ENCODE measurements around the gene EIF5AL1. TPM values are rescaled to one million over a fixed set of nuclear protein-coding genes. Genes with fewer than 3 reads are reported as not detected.

The EIF5AL1 gene
- total and polyA plus RNA-seq, 2 experiments from 2014 or later, result 0.27 to 1.5 TPM

DNA sequence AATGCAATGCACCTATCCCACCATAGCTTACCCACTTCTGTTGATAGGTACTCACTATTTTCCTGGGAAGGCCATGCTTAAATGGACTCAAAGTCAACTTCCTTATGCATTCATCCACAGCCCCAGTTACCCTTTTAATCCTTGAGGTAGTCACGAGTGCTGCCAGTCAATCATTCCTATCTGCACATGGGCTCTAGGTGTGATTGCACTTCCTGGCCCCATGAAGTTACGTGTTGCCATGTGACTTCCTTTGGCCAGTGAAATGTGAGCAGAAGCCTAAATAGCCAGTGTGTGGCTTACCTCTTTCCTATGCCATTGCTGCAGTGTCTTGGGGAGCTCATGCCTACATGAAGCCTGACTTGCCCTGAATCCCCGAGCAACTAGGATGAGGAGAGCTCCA lies 23.5 kb upstream of the EIF5AL1 start:
- Histone ChIP-seq H3K27me3 (no peaks in the 10 kb centered on the region), H3K36me3 (replicated peaks; ENCODE audit: insufficient read depth, low read depth) (no peaks in the 10 kb centered on the region), H3K4me2 (no peak overlapping the region), H2AFZ (no peak overlapping the region), H3K79me2 (no peaks in the 10 kb centered on the region), H4K20me1 (ENCODE audit: insufficient read depth, poor library complexity, severe bottlenecking) (no peaks in the 10 kb centered on the region), H3K9me2 (replicated peaks; ENCODE audit: insufficient read depth) (no peaks in the 10 kb centered on the region), H3K27ac (peak overlapping the region; percentile 72), H3K4me3 (no peak overlapping the region), H3K9me3 (ENCODE audit: low read depth) (no peaks in the 10 kb centered on the region), H3K4me1 (ENCODE audit: insufficient read depth) (peaks cover 21% of the 10 kb centered on the region)
- WGBS (ENCODE audit: low lambda C conversion rate, missing lambda C conversion rate), result 87% methylated on average over 3 of the region's 3 CpGs
- TF ChIP-seq, protein P1, sequence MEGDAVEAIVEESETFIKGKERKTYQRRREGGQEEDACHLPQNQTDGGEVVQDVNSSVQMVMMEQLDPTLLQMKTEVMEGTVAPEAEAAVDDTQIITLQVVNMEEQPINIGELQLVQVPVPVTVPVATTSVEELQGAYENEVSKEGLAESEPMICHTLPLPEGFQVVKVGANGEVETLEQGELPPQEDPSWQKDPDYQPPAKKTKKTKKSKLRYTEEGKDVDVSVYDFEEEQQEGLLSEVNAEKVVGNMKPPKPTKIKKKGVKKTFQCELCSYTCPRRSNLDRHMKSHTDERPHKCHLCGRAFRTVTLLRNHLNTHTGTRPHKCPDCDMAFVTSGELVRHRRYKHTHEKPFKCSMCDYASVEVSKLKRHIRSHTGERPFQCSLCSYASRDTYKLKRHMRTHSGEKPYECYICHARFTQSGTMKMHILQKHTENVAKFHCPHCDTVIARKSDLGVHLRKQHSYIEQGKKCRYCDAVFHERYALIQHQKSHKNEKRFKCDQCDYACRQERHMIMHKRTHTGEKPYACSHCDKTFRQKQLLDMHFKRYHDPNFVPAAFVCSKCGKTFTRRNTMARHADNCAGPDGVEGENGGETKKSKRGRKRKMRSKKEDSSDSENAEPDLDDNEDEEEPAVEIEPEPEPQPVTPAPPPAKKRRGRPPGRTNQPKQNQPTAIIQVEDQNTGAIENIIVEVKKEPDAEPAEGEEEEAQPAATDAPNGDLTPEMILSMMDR (IDR thresholded peaks at IDR 0.05; ENCODE audit: poor library complexity), result no peak
- no peak for TF ChIP-seq EZH2phosphoT487 (IDR thresholded peaks at IDR 0.05; ENCODE audit: low read depth, severe bottlenecking, unreplicated experiment)
- TF ChIP-seq EZH2 (IDR thresholded peaks at IDR 0.05; ENCODE audit: borderline replicate concordance), result no peak
- no peak for DNase-seq (ENCODE audit: low spot score)

GRCh38 chr10:79490400-79491142 lies 21.8 kb upstream of the EIF5AL1 start:
- Histone ChIP-seq H2AFZ (peak overlapping the region; percentile 40), H3K79me2 (no peaks in the 10 kb centered on the region), H3K36me3 (replicated peaks; ENCODE audit: insufficient read depth, low read depth) (no peaks in the 10 kb centered on the region), H3K4me1 (ENCODE audit: insufficient read depth) (peaks cover 17% of the 10 kb centered on the region), H3K9me2 (replicated peaks; ENCODE audit: insufficient read depth) (no peaks in the 10 kb centered on the region), H4K20me1 (ENCODE audit: insufficient read depth, poor library complexity, severe bottlenecking) (no peaks in the 10 kb centered on the region), H3K27me3 (no peaks in the 10 kb centered on the region), H3K4me3 (no peak overlapping the region), H3K9me3 (ENCODE audit: low read depth) (no peaks in the 10 kb centered on the region), H3K4me2 (no peak overlapping the region), H3K27ac (peak overlapping the region; percentile 57)
- TF ChIP-seq, protein P1 (IDR thresholded peaks at IDR 0.05; ENCODE audit: poor library complexity), result no peak
- TF ChIP-seq EZH2phosphoT487 (IDR thresholded peaks at IDR 0.05; ENCODE audit: low read depth, severe bottlenecking, unreplicated experiment) (no peak), EZH2 (IDR thresholded peaks at IDR 0.05; ENCODE audit: borderline replicate concordance) (no peak)
- 69% methylated on average over 9 of the region's 9 CpGs for WGBS (ENCODE audit: low lambda C conversion rate, missing lambda C conversion rate)
- peak; percentile 41 for DNase-seq (ENCODE audit: low spot score)

GRCh38 chr10:79491143-79491835 lies 21.0 kb upstream of the EIF5AL1 start:
- WGBS (ENCODE audit: low lambda C conversion rate, missing lambda C conversion rate), result 91% methylated on average over 6 of the region's 6 CpGs
- no peak overlapping the region for H2AFZ ChIP-seq
- no peak for DNase-seq (ENCODE audit: low spot score)

More at GRCh38 chr10:79491143-79491835, 21.0 kb upstream of the EIF5AL1 start:
- H3K79me2 ChIP-seq, result no peaks in the 10 kb centered on the region
- H4K20me1 ChIP-seq (ENCODE audit: insufficient read depth, poor library complexity, severe bottlenecking), result no peaks in the 10 kb centered on the region
- TF ChIP-seq, protein P1 (IDR thresholded peaks at IDR 0.05; ENCODE audit: poor library complexity), result peak; percentile 24
- no peak for TF ChIP-seq EZH2 (IDR thresholded peaks at IDR 0.05; ENCODE audit: borderline replicate concordance)
- peaks cover 17% of the 10 kb centered on the region for H3K4me1 ChIP-seq (ENCODE audit: insufficient read depth)
- H3K4me3 ChIP-seq, result no peak overlapping the region
- no peaks in the 10 kb centered on the region for H3K9me2 ChIP-seq (replicated peaks; ENCODE audit: insufficient read depth)
- no peaks in the 10 kb centered on the region for H3K27me3 ChIP-seq
- H3K9me3 ChIP-seq (ENCODE audit: low read depth), result no peaks in the 10 kb centered on the region
- peak overlapping the region; percentile 57 for H3K27ac ChIP-seq
- H3K4me2 ChIP-seq, result no peak overlapping the region
- no peaks in the 10 kb centered on the region for H3K36me3 ChIP-seq (replicated peaks; ENCODE audit: insufficient read depth, low read depth)

Measured in hepatocyte (in vitro differentiated cells).